ENCODE measurements around the gene GPR171.
A peak's percentile ranks its signal among the peaks of the same experiment; 100 is the strongest.

- no peak for TF ChIP-seq EZH2 (IDR thresholded peaks at IDR 0.05)
- TF ChIP-seq, protein P1, sequence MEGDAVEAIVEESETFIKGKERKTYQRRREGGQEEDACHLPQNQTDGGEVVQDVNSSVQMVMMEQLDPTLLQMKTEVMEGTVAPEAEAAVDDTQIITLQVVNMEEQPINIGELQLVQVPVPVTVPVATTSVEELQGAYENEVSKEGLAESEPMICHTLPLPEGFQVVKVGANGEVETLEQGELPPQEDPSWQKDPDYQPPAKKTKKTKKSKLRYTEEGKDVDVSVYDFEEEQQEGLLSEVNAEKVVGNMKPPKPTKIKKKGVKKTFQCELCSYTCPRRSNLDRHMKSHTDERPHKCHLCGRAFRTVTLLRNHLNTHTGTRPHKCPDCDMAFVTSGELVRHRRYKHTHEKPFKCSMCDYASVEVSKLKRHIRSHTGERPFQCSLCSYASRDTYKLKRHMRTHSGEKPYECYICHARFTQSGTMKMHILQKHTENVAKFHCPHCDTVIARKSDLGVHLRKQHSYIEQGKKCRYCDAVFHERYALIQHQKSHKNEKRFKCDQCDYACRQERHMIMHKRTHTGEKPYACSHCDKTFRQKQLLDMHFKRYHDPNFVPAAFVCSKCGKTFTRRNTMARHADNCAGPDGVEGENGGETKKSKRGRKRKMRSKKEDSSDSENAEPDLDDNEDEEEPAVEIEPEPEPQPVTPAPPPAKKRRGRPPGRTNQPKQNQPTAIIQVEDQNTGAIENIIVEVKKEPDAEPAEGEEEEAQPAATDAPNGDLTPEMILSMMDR (IDR thresholded peaks at IDR 0.05) = peak; percentile 92
- no peak for TF ChIP-seq EZH2phosphoT487 (IDR thresholded peaks at IDR 0.05)
Observed at GRCh38 chr3:151168269-151169094, 34.5 kb downstream of the GPR171 start.
